Neural progenitor cell (in vitro differentiated cells): ENCODE measurements around the gene FBXL17.

Experiments used
- CTCF ChIP-seq: fragments of 200-600 bp; sonication (generic); IDR thresholded peaks from 2 replicates; pipeline ENCODE4 v1.5.1; 2017; ENCODE audit warnings: antibody characterized with exemption, mild to moderate bottlenecking
- EZH2phosphoT487 ChIP-seq: fragments of 200-600 bp; sonication (generic); IDR thresholded peaks from 2 replicates; pipeline ENCODE4 v1.6.1; 2017; ENCODE audit warnings: antibody characterized with exemption

- no peak for TF ChIP-seq CTCF
- TF ChIP-seq EZH2phosphoT487: no peak
Measured at GRCh38 chr5:107840592-107840991, 541.3 kb downstream of the FBXL17 start.
